Sciatic nerve (tissue), 2 donors: ENCODE data around the gene LSM14A. TPM values are rescaled to one million over a fixed set of nuclear protein-coding genes. Genes with fewer than 3 reads are reported as not detected.
"Not testable (repeated sequence)": the region's sequence is repeated elsewhere in the genome, so short reads cannot be mapped to it uniquely, and the experiment has no call there.

Experiments
- ATAC-seq: fragments of 200-7000 bp; cut with Tn5 transposase; one replicate; pipeline ENCODE4 v1.9.1; 2020; ENCODE audit warnings: mild to moderate bottlenecking, moderate library complexity
- DNase-seq: peaks from one replicate; pipeline ENCODE4 v3.0.0-alpha.2; 2020; ENCODE audit warnings: low spot score
- intact Hi-C: fragments of 100-400 bp; cut with DNase I; formaldehyde crosslinking; loops from one replicate; pipeline ENCODE4 v1.14.2; 2022
- total RNA-seq: library from RNA; stranded (reverse); fragmentation: NEBNext Ultra II Directional; extraction: Animal tissue kit (Norgen Biotek cat#: 25700); gene quantifications from one replicate; pipeline ENCODE4 v1.2.1, GENCODE V29; 2021
- donor health status: DM: no; HTN: no; CAD: no.
- donor health status: DM: no; HTN: no; CAD: no.

The LSM14A gene
- total RNA-seq, 1 donor from 2014 or later = 109 TPM

DNA sequence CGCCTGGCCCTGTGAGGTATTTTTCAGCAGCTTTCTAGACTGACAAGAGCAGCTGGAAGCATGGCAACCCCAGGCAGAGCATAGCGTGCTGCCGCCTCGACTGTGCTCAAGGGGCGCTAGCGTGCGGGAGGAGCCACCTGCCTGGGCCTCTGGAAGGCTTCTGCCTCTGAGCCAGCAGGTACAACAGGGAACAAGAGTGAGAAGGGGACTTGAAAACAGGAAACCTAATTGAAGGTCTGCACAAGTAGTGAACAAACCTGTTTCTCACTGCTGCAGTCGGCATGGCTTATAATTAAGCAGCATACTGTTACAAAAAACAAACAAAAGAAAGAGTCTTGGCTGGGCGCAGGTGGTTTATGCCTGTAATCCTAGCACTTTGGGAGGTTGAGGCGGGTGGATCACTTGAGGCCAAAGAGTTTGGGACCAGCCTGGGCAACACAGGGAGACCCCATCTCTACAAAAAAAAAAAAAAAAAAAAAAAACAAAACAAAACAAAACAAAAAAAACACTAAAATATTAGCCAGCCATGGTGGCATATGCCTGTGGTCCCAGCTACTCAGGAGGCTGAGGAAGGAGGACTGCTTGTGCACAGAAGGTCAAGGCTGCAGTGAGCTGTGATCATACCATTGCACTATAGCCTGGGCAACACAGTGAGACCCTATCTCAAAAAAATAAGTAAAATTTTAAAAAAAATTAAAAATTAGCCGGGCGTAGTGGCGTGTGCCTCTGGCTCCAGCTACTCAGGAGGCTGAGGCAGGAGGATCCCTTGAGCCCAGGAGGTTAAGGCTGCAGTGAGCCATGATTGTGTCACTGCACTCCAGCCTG is 69.4 kb downstream of the LSM14A start:
- intact Hi-C loops = no loop called here
- DNase-seq (no peak), ATAC-seq (no peak)

GRCh38 chr19:34243138-34243875 is 71.0 kb downstream of the LSM14A start:
- ATAC-seq, intact Hi-C loops, DNase-seq: not testable (repeated sequence)

DNA sequence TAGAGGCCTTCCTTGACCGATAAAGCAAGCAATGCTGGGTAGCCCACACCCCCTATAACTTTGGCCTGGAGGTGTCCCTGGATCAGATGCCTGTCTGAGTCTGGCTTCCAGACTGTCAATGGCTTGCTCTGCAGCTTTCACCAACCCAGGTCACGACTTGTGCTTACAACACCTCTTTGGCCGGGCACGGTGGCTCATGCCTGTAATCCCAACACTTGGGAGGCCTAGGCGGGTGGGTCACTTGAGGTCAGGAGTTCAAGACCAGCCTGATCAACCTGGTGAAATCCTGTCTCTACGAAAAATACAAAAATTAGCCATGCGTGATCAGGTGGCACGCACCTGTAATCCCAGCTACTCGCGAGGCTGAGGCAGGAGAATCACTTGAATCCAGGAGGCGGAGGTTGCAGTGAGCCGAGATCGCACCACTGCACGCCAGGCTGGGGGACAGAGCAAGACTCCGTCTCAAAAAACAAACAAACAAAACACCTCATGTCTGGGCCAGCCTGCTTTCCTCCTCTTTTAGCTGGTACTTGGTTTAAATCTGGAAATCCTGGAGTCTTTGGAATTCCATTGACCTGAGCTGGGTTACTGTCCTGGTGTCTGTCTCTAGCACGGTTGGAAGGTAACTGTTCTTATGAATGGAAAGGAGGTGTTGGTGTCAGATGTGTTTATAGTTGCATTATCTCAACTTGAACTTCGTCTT is 71.7 kb downstream of the LSM14A start:
- intact Hi-C loops = no loop called here
- ATAC-seq = no peak

GRCh38 chr19:34244611-34245299 is 72.5 kb downstream of the LSM14A start:
- ATAC-seq (no peak), DNase-seq (no peak)
- intact Hi-C loops = no loop called here

More for the DNA sequence above, 71.7 kb downstream of the LSM14A start:
- DNase-seq = no peak

DNA sequence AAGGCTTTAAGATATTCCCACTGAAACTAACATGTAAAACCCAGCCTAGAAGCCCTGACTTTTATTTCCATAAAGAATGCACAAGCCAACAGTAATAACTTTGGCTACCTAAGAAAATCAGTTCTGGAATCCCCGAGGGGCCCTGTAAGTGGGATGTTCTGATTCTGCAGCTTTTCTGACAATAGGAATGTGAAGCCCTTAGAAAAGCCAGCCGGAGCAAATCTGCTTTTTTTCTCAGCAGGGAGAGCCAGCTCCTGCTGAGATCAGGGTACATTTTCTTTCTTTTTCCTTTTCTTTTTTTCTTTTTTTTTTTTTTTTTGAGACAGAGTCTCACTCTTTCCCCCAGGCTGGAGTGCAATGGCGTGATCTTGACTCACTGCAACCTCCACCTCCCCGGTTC is 74.0 kb downstream of the LSM14A start:
- no peak for DNase-seq
- no peak for ATAC-seq
- intact Hi-C loops = no loop called here

- DNase-seq = no peak
These were observed 76.6 kb downstream of the LSM14A start for GRCh38 chr19:34248941-34249340.

GRCh38 chr19:34253167-34253566 is 80.9 kb downstream of the LSM14A start:
- intact Hi-C loops, ATAC-seq, DNase-seq: not testable (repeated sequence)

More at GRCh38 chr19:34248941-34249340, 76.6 kb downstream of the LSM14A start:
- no peak for ATAC-seq
- intact Hi-C loops = no loop called here

GRCh38 chr19:34253681-34254045 is 81.4 kb downstream of the LSM14A start:
- intact Hi-C loops, DNase-seq, ATAC-seq: not testable (repeated sequence)

- intact Hi-C loops = no loop called here
- ATAC-seq (peak; percentile 97), DNase-seq (peak; percentile 95)
These were observed 81.9 kb downstream of the LSM14A start, which contains the start of gene GARRE1 for GRCh38 chr19:34254046-34254697. Gene GARRE1 (plus strand): TSS chr19:34254554. CDS start chr19:34300474, 45,920 bp downstream.

DNA sequence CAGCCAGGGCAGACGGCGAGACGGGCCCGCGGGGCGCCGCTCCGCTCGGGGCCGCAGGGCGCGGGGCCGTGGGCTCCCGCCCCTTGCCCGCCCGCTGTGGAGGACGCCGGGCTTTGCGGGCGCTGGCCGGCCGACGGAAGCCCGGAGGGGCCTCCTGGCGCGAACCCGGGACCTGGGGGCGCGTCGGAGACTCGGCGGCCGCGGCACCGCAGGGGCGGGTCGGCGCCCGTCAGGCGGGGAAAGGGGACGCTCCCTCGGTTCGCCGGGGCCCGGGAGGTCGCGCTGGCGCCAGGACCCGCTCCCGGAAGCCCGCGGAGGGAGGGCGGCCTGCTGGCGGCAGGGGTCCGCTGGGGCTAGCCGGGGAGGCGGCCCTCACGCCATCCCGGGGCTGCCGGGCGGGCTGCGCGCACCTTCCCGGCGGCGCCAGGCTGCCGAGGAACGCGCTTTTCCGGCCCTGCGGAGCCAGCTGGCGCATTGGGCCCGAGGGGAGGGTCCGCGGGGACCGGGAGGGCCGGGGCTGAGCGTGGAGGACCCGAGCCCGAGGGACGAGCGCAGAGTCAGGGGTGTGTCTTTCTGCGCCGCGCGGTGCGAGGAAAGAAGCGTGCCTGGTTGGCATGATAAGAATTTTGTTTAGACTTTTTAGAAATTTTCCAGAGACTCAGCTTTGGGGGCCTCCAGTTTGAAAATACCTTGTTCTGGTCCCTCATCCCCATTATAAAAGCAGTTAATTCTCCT is 82.6 kb downstream of the LSM14A start:
- intact Hi-C loops = no loop called here
- DNase-seq = peak; percentile 67
- ATAC-seq = peak; percentile 21

DNA sequence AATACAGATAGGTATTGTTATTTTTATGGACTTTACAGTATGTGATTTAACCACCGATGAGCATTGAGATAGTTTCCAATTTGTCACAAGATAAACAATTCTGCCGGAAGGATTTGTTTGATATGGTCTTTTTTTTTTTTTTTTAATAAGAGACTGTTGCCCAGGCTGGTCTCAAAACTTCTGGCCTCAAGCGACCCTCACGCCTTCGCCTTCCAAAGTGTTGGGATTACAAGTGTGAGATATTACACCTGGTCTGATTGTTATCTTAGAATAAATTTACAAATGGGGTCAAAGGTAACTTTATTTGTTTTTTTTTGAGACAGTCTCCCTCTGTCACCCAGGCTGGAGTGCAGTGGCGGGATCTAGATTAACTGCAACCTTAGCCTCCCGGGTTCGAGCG is 83.2 kb downstream of the LSM14A start:
- ATAC-seq = no peak
- intact Hi-C loops = no loop called here
- DNase-seq = no peak

GRCh38 chr19:34256835-34257558 is 84.7 kb downstream of the LSM14A start:
- DNase-seq (no peak), ATAC-seq (no peak)

GRCh38 chr19:34257559-34257924 is 85.2 kb downstream of the LSM14A start:
- DNase-seq (no peak), ATAC-seq (no peak)
- intact Hi-C loops = no loop called here

More at GRCh38 chr19:34256835-34257558, 84.7 kb downstream of the LSM14A start:
- intact Hi-C loops = no loop called here

GRCh38 chr19:34259367-34260095 is 87.2 kb downstream of the LSM14A start:
- ATAC-seq (no peak), DNase-seq (no peak)
- intact Hi-C loops = no loop called here

DNA sequence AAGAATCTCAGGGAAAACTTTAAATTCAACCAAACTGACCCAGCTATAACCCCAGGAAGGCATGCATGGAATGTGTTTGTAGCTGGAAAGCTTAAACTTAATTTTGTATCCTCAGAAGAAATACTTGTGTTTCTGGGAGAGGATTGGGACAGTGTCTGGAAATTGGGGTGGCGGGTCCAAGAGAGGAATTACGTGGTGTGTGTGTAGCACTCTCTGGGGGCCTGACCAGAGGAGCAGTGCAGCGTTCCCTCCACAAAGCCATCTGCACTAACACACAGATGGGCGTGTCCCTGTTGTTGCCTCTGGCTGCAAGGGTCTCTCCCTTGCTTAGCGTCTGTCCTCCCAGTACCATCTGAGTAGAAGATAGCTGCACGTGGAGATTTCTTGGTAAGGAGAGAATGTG is 88.5 kb downstream of the LSM14A start:
- no peak for DNase-seq
- ATAC-seq = peak; percentile 40
- intact Hi-C loops = no loop called here

GRCh38 chr19:34261334-34262109 is 89.2 kb downstream of the LSM14A start:
- no peak for ATAC-seq
- intact Hi-C loops = no loop called here
- no peak for DNase-seq
